Temporal lobe (tissue), 2 donors: ENCODE results near the gene TGFBR3. TPM values are rescaled to one million over a fixed set of nuclear protein-coding genes. Genes with fewer than 3 reads are reported as not detected.

ENCODE experiments used
- small RNA-seq: library from RNA; depleted of rRNA; stranded (forward); fragments of <200 nt; gene quantifications from one replicate; pipeline ENCODE3, GENCODE V24; 2014; ENCODE audit warnings: low replicate concordance
- total RNA-seq: library from RNA; depleted of rRNA; stranded (reverse); fragments of >200 nt; gene quantifications from one replicate; pipeline ENCODE4 v1.2.3, GENCODE V29; 2014

Gene TGFBR3
- total RNA-seq, 1 donor from 2014 or later, result 4.4 TPM

Small RNA genes within 50 kb of the gene (small RNA-seq; reads per million reads assigned to genes)
- gene RN7SL653P, result not detected

Other genes with a start within 250 kb of the TGFBR3 start
- gene BRDT, start 63.2 kb upstream of the TGFBR3 start, total RNA-seq, result not detected
- gene EPHX4, start 143.8 kb upstream of the TGFBR3 start, total RNA-seq, result 2.7 TPM
- not detected for gene SETSIP, start 189.3 kb upstream of the TGFBR3 start, total RNA-seq
- gene BTBD8, start 194.2 kb upstream of the TGFBR3 start, total RNA-seq, result 51.9 TPM